GM12892 (cell line): ENCODE data around the gene ICE2.

ENCODE experiments used
- DNase-seq: peaks from one replicate; pipeline ENCODE4 v3.0.0; 2011; ENCODE audit not compliant: insufficient read length
- FAIRE-seq: peaks from 2 replicates; lab custom pipeline; 2011; peaks lifted over from hg19 to GRCh38; lab: Jason Lieb, UNC
- POLR2A ChIP-seq: IDR thresholded peaks from 2 replicates; pipeline ENCODE4 v1.6.1; 2011; ENCODE audit warnings: low read depth, low read length, control low read depth
- POLR2AphosphoS5 ChIP-seq: IDR thresholded peaks from 2 replicates; pipeline ENCODE4 v1.6.1; 2011; ENCODE audit warnings: low read depth, low read length, control low read depth
- TAF1 ChIP-seq: IDR thresholded peaks from 2 replicates; pipeline ENCODE4 v1.6.1; 2011; ENCODE audit warnings: low read depth, mild to moderate bottlenecking, control low read depth, low read length, borderline replicate concordance

The ICE2 gene

GRCh38 chr15:60390871-60391501 lies 88.0 kb downstream of the ICE2 start:
- no peak for TF ChIP-seq TAF1
- 0 out of 2 replicates have a peak, but pooled peaks have one; percentile 24 for TF ChIP-seq POLR2A
- FAIRE-seq (no peak), DNase-seq (no peak)

- no peak for DNase-seq
- no peak for TF ChIP-seq POLR2A
- TF ChIP-seq TAF1 = no peak
- TF ChIP-seq POLR2AphosphoS5 = no peak
- FAIRE-seq = no peak
These were observed 88.7 kb downstream of the ICE2 start for GRCh38 chr15:60390231-60390630.

GRCh38 chr15:60389261-60390077 lies 89.5 kb downstream of the ICE2 start:
- FAIRE-seq (no peak), DNase-seq (no peak)
- TF ChIP-seq POLR2AphosphoS5 (no peak), POLR2A (no peak), TAF1 (no peak)

DNA sequence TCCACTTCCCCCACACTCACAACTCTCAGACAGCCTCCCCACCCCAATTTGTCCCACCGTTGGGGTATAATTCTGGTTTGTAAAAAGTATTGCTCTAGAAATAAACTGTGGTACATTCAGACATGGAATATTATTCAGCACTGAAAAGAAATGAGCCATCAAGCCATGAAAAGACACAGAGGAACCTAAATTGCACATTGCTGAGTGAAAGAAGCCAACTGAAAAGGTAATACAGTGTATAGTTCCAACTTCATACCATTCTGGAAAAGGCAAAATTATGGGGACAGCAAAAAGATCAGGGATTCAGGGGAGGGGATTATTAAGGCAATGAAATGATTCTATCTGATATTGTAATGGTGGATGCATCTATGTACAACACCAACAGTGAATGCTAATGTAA lies 91.6 kb downstream of the ICE2 start:
- DNase-seq (no peak), FAIRE-seq (no peak)
- TF ChIP-seq POLR2AphosphoS5 = no peak
- TF ChIP-seq POLR2A = no peak
- TF ChIP-seq TAF1 = no peak

DNA sequence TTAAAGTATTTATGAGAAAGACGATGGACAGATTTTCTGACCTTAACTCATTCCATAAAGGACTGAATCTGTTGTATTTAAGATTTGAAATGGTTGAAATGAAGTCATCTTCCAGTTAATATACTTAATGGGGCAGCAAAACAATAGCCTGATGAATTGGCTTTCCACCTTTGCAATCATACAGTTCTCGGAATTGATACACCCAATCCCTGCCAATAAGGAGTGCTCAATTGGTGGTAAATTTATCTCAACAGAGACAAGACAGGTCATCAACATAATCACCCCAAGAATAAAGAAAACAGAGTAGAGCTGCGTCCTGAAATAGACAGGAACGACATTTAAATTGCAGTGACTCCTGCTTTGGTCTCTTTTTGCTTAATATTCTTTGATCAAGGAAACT lies 92.3 kb downstream of the ICE2 start:
- DNase-seq (no peak), FAIRE-seq (no peak)
- TF ChIP-seq POLR2AphosphoS5 = no peak
- TF ChIP-seq TAF1 = no peak
- no peak for TF ChIP-seq POLR2A

DNA sequence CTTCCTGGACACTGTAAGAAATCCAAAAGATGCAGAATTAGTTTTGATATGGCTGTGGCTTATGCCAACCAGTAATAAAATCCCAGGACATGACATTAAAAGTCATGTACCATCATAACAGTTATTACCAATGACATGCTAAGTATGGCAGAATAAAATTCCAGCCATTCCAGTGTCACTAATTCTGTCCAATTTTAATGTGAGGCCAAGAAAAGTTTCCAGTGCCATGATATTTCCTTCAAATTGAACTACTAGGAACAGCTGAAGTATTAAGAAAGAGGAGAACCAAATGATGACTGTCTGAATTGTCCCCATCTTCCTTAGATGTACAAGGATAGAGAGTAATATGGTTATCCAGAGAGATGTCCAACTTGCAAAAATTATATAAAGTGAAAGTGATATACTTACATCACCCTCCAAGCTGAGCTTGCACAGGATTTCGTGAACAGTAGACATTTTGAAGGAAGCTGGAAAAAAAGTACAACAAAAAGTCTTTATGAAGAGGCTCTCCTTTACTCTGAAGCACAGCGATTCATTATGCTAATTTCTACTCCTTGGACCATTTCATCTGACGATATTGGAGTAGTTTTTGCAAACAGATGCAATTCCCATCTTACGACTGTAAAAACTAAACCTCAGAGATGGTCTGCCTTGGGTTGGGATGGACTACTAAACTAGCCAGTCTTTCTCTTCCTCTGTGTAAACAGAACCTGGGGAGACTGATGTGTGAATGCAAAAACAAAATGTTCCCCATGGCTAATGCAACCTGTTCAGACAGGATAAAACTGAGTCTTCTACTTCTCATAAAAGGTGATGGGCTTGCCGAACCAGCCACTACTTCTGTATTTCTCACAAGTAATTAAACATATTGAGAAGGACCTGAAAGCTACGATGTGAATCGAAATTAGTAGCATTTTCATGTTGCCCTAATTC lies 93.1 kb downstream of the ICE2 start:
- no peak for TF ChIP-seq POLR2AphosphoS5
- TF ChIP-seq TAF1 = no peak
- TF ChIP-seq POLR2A = no peak
- DNase-seq (no peak), FAIRE-seq (no peak)

DNA sequence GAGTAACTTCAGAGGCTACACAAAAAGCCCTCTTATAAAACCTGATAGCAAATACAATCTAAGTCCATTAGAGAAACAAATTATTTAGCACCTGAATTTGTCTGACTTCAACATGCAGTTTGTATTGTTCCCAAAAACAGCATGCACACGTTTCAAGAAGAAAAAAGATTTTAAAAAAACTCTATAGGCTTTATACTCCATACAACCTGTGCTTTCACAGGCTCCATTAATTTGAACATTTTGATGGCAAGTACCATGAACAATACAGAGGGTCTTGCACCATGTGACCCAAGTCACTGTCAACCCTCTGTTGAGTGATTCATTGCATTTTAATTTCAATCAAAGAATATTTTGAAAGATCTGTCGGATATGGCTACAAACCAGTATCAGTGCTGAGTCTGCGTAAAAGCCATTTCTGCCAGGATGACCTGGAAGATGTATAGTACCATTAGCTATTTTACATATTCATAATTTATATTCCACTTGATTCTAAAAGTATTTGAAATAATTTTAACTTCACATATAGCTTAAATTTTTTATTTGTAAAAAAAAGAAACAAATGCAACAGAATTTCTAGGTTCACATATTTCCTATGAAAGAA lies 94.3 kb downstream of the ICE2 start:
- FAIRE-seq (no peak), DNase-seq (no peak)
- TF ChIP-seq POLR2A = no peak
- no peak for TF ChIP-seq POLR2AphosphoS5
- no peak for TF ChIP-seq TAF1

DNA sequence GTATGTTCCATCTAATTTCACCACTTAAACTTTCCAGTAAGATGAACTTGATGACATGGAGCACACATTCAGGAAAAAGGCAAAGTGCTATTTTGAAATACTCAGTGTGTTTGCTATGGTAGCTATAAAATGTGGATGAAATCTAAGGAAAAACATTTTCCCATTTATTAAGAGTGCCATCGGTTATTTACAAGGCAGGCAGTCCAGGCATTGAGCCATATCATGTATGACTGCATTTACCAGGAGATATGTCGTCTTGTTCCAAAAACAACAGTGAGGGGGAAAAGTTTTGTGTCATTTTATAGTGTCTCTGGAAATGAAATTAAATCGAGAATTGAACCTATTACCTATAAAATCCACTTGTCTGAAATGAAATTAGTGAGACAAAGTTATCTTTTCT lies 94.9 kb downstream of the ICE2 start:
- FAIRE-seq (no peak), DNase-seq (no peak)
- TF ChIP-seq POLR2AphosphoS5 = no peak
- no peak for TF ChIP-seq TAF1
- TF ChIP-seq POLR2A = no peak

DNA sequence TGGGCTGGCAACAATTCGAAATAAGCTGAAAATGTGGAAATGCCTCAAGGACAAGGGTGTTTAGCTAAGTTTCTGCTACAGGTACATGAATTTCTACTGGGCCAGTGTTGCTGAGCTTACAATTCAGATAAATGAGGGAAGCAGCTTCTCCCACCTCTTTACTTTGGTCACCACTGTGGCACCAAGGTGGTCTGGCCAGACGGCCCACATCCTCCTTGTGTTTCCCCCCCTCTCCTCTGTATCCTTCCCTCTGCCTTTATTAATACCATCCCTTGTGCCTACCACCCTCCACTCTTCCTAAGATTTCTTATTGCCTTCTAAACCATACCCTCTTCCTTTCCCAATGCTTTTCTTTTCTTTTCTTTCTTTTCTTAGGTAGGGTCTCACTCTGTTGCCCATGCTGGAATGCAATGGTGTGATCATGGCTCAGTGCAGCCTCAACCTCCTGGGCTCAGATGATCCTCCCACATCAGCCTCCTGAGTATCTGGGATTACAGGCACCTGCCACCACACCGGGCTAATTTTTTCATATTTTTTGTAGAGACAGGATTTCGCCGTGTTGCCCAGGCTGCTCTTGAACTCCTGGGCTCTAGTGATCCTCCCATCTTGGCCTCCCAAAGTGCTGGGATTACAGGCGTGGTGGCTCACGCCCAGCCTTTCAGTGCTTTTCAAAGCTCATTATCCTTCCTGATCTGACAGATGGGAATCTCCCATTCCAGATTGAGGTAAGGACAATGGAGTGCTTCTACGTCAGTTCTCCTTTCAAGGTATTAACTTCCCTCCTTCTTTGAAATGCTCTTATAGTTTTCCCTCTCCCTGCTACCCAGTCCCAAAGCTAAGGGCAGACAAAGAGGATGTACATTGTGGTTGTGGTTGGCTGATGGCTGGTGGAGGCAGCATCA lies 95.9 kb downstream of the ICE2 start:
- no peak for FAIRE-seq
- DNase-seq = no peak
- TF ChIP-seq TAF1 (no peak), POLR2A (no peak), POLR2AphosphoS5 (no peak)
